Fibroblast of the aortic adventitia (primary cell): ENCODE results near the gene TLX1. TPM values are rescaled to one million over a fixed set of nuclear protein-coding genes. Genes with fewer than 3 reads are reported as not detected.

Source experiments
- DNase-seq: peaks from one replicate; pipeline ENCODE4 v3.0.0-alpha.2; 2010; ENCODE audit warnings: low read depth
- H3K4me3 ChIP-seq: 2 replicates; pipeline ENCODE4 v1.5.1; 2011; ENCODE audit warnings: low read depth, mild to moderate bottlenecking, control low read depth, low read length, moderate library complexity
- total RNA-seq: library from RNA; depleted of rRNA; stranded (reverse); fragments of >200 nt; gene quantifications from 2 replicates; pipeline ENCODE4 v1.2.3, GENCODE V29; 2012; ENCODE audit warnings: low replicate concordance
- TF ChIP-seq, protein P1 (sequence below): IDR thresholded peaks from 2 replicates; pipeline ENCODE4 v1.5.1; 2011; ENCODE audit warnings: mild to moderate bottlenecking, low read length, control low read depth, inconsistent platforms; ENCODE audit not compliant: insufficient read depth

TLX1 gene
- total RNA-seq, 1 donor = not detected

DNA sequence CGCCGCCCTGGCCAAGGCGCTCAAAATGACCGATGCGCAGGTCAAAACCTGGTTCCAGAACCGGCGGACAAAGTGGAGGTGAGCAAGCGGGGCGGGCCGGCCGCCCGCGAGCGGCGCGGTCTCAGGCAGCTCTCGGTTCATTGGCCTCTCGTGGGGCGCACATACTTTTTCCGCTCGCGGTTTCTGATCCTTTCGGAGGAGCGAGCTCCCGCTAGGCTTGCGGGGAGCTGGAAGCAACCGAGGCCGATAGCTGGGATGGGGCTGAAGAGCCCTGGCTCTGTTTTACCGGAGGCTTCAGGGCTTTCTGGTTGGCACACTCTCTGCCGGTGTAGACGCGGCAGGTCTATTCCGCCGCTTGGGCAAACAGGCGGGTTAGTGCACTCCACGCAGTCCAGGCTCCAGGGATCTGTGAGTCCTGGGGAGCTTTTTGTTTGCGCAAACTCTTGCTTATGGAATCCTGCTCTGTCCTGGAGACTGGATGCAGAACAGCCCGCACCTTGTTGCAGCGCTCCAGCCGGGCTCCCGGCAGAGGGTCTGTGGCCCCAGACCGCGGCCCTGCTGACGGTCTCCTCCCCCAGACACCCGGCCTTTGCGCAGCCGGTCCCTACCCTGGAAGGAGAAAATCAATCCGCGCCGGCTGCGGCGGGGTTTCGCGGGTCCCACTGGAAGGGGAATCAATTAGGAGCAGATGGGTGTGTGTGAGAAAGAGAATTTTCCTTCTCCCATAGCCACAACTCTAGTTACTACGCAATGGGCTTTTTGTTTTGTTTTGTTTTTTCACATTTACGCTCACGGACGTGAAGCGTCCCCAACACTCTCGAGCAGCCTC, 3.4 kb downstream of the TLX1 start:
- TF ChIP-seq, protein P1, sequence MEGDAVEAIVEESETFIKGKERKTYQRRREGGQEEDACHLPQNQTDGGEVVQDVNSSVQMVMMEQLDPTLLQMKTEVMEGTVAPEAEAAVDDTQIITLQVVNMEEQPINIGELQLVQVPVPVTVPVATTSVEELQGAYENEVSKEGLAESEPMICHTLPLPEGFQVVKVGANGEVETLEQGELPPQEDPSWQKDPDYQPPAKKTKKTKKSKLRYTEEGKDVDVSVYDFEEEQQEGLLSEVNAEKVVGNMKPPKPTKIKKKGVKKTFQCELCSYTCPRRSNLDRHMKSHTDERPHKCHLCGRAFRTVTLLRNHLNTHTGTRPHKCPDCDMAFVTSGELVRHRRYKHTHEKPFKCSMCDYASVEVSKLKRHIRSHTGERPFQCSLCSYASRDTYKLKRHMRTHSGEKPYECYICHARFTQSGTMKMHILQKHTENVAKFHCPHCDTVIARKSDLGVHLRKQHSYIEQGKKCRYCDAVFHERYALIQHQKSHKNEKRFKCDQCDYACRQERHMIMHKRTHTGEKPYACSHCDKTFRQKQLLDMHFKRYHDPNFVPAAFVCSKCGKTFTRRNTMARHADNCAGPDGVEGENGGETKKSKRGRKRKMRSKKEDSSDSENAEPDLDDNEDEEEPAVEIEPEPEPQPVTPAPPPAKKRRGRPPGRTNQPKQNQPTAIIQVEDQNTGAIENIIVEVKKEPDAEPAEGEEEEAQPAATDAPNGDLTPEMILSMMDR = no peak
- DNase-seq = no peak
- no peak overlapping the region for H3K4me3 ChIP-seq

DNA sequence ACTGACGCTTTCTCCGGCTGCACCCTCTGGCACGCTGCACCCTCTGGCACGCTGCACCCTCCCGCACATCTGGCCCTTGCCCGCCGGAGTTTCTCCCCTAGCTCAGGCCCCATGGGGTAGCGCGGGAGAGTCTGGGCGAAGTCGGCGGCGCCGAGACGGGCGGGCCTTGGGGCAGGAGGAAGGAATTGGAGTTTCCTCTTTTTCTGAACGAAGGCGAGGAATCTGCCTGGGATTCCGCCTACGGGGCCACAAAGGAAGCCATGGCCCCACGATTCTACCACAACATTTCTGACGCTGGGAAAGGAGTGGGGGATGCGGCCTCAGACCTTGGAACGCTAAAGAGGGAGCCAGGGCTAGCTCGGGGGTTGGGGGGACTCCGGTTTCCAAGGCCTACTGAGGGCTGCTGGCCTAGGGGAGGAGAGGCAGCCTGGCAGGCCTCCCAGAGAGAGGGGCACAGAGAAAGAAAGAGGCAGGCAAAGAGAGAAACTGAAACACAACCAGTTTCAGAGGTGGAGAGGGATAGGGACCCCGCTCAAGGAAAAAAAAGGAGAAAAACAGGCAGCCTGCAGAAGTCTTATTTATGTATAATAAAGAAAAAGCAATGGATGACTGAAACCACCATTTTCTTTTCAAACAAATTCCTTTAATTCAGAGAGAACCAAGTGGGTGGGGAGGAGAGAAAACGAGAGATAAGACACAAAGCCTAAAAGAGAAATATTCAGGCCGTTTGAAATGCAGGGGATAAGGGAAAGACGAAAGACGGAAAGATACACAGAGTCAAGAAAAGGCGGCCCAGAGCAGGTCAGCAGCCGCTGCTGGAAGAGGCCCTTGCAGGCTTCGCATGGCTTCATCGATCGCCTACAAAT, 4.3 kb downstream of the TLX1 start:
- no peak overlapping the region for H3K4me3 ChIP-seq
- TF ChIP-seq, protein P1 = no peak
- DNase-seq = no peak

DNA sequence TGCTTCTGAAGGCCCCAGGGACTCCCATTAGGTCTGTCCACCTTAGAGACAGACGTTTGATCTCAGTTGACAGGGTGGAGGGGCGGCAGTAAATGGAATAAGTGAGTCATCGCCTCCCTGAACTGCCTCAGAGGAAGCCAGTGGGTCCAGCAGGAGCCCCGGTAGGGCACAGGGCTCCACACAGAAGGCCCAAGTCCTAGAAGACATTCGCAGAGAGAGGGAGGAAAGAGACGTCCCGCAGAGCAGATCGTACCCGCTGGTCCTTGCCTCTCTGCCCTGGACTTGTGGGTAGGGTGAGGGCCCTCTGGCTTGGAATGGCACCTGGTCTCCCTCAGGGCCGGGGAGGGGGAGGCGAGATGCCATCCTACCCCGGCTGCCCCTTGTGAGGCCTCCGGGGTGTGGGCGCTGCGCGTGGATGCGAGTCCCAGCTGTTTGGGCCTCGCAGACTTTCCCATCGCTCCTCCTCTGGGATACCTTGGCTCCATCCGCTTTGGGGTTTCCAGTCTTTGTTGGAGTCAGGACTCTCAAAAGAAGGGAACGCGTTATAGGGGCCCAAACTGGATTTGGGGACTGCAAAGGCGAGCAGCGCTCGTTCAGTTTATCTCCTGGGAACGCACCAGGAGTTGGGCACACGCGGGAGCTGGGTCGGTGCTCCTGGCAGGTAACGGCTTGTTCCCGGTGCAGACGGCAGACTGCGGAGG, 5.1 kb downstream of the TLX1 start:
- TF ChIP-seq, protein P1 = no peak
- no peak for DNase-seq
- H3K4me3 ChIP-seq = no peak overlapping the region

DNA sequence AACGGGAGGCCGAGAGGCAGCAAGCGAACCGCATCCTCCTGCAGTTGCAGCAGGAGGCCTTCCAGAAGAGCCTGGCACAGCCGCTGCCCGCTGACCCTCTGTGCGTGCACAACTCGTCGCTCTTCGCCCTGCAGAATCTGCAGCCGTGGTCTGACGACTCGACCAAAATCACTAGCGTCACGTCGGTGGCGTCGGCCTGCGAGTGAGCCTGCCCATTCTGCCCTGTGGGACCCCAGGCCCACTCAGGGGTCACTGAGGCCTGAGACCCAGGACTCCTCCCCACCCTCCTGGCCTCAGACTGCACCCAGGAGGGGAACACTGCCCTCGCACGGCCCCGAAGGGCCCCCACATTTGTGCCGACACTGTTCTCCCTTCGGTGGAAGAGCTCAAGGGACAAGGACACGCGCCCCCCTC, 5.6 kb downstream of the TLX1 start:
- H3K4me3 ChIP-seq = no peak overlapping the region
- DNase-seq = no peak
- TF ChIP-seq, protein P1 = no peak

DNA sequence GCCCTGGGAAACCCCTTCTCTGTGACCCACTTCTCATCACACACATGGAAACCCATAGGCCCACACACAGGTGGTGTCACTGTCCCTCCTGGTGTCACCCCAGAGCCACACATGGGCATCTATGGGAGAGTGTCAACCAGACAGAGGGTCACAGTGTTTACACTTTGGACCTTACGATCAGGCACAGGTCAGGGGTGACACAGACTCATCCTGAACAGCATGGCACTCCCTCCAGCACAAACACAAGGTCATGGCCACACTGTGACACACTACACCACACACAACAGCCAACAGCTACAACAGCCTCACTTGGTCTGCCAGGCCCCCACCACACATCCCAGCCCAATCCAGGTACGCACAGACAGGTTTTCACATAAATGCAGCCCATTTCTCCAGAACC, 6.2 kb downstream of the TLX1 start:
- TF ChIP-seq, protein P1 = no peak
- no peak for DNase-seq
- no peak overlapping the region for H3K4me3 ChIP-seq

DNA sequence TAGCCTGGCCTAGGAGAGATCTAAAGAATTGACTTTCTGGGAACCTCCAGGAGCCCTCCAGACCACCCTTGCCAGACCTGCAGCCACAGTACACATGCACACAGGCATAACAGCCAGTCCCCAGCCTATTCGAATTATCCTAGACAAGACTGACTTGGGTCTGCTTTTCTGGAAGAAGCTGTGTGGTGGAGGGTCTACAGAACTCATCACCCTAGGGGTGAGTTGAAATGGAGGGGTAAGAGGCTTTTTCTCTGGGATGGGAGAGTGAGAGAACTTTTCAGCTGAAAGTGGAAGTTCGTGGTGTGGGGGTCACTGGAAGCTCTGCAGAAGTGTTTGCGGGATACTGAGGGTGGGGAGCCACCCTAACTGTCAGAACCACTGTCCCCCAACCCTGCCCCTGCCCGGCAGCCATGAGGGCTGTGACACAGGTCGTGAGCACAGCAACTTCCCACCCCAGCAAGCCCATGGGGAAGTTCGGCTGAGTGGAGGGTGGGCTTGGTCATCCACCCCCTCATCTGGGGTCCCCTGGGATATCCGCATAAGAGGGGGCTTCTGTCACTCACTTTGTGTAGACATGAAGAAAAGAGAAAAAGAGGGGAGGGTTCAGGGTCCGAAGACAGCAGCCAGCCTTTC, 7.8 kb downstream of the TLX1 start:
- no peak overlapping the region for H3K4me3 ChIP-seq
- no peak for DNase-seq
- TF ChIP-seq, protein P1 = no peak
